KBM-7 (cell line): ENCODE measurements around the gene RAB30.

Experiments
- DNase-seq: peaks from one replicate; pipeline ENCODE4 v3.0.0-alpha.2; 2015
- in situ Hi-C: fragments of 300-500 bp; cut with MboI; formaldehyde crosslinking; loops from 2 replicates; pipeline ENCODE4 v1.14.3; 2020; ENCODE audit warnings: low sequenced_read_pairs, low pct_unique_long_range_greater_than_20kb, mixed read lengths

RAB30 gene

GRCh38 chr11:82996966-82997606 lies 74.6 kb downstream of the RAB30 start:
- in situ Hi-C loops: no loop called here
- no peak for DNase-seq

- DNase-seq: no peak
- in situ Hi-C loops: no loop called here
Measured at GRCh38 chr11:82995754-82996398, 75.8 kb downstream of the RAB30 start.

- no peak for DNase-seq
- in situ Hi-C loops: no loop called here
Measured at GRCh38 chr11:82995235-82995634, 76.5 kb downstream of the RAB30 start.

- no peak for DNase-seq
Measured at GRCh38 chr11:82994604-82995230, 77.0 kb downstream of the RAB30 start.

GRCh38 chr11:82992223-82992622 lies 79.5 kb downstream of the RAB30 start:
- DNase-seq: no peak
- in situ Hi-C loops: no loop called here

More at GRCh38 chr11:82994604-82995230, 77.0 kb downstream of the RAB30 start:
- in situ Hi-C loops: no loop called here

- in situ Hi-C loops: no loop called here
- no peak for DNase-seq
Measured at GRCh38 chr11:82989628-82990404, 81.9 kb downstream of the RAB30 start.

- in situ Hi-C loops: no loop called here
- no peak for DNase-seq
Measured at GRCh38 chr11:82988936-82989627, 82.6 kb downstream of the RAB30 start.

- no peak for DNase-seq
- in situ Hi-C loops: no loop called here
Measured at GRCh38 chr11:82987997-82988396, 83.7 kb downstream of the RAB30 start.

- no peak for DNase-seq
- in situ Hi-C loops: no loop called here
Measured at GRCh38 chr11:82986446-82986845, 85.3 kb downstream of the RAB30 start.

GRCh38 chr11:82981852-82982251 lies 89.8 kb downstream of the RAB30 start:
- in situ Hi-C loops: no loop called here
- DNase-seq: no peak

GRCh38 chr11:82980947-82981346 lies 90.8 kb downstream of the RAB30 start:
- in situ Hi-C loops: no loop called here
- no peak for DNase-seq

GRCh38 chr11:82980292-82980691 lies 91.4 kb downstream of the RAB30 start:
- no peak for DNase-seq
- in situ Hi-C loops: no loop called here

- no peak for DNase-seq
- in situ Hi-C loops: no loop called here
Measured at GRCh38 chr11:82979824-82980223, 91.9 kb downstream of the RAB30 start.

- in situ Hi-C loops: no loop called here
Measured at GRCh38 chr11:82978422-82979099, 93.1 kb downstream of the RAB30 start.

GRCh38 chr11:82976786-82977185 lies 94.9 kb downstream of the RAB30 start:
- in situ Hi-C loops: no loop called here
- DNase-seq: no peak

More at GRCh38 chr11:82978422-82979099, 93.1 kb downstream of the RAB30 start:
- no peak for DNase-seq

GRCh38 chr11:82975882-82976281 lies 95.8 kb downstream of the RAB30 start:
- in situ Hi-C loops: no loop called here
- DNase-seq: no peak

- in situ Hi-C loops: no loop called here
- no peak for DNase-seq
Measured at GRCh38 chr11:82974851-82975250, 96.8 kb downstream of the RAB30 start.

GRCh38 chr11:82974135-82974534 lies 97.6 kb downstream of the RAB30 start:
- in situ Hi-C loops: no loop called here

GRCh38 chr11:82972103-82972502 lies 99.6 kb downstream of the RAB30 start:
- no peak for DNase-seq
- in situ Hi-C loops: no loop called here

More at GRCh38 chr11:82974135-82974534, 97.6 kb downstream of the RAB30 start:
- DNase-seq: no peak
